Trophoblast cell (in vitro differentiated cells and primary cell): ENCODE measurements around the gene CAPN9.

Source experiments
- DNase-seq, 2 donors: peaks; one replicate each; pipeline ENCODE4 v3.0.0-alpha.2; 2016
- H2AFZ ChIP-seq: 2 replicates; pipeline ENCODE4 v1.6.1; 2013; ENCODE audit warnings: low read length, moderate library complexity, mild to moderate bottlenecking; ENCODE audit not compliant: insufficient read depth, poor library complexity
- H2AK5ac ChIP-seq: 2 replicates; pipeline ENCODE4 v1.6.1; 2013; ENCODE audit warnings: mild to moderate bottlenecking, low read length
- H2BK120ac ChIP-seq: 2 replicates; pipeline ENCODE4 v1.6.1; 2013; ENCODE audit warnings: low read length, mild to moderate bottlenecking, moderate library complexity; ENCODE audit not compliant: insufficient read depth, poor library complexity
- H2BK12ac ChIP-seq: 2 replicates; pipeline ENCODE4 v1.6.1; 2013; ENCODE audit warnings: mild to moderate bottlenecking, low read length, moderate library complexity
- H2BK5ac ChIP-seq: 2 replicates; pipeline ENCODE4 v1.6.1; 2013; ENCODE audit warnings: low read length, low read depth, moderate library complexity, mild to moderate bottlenecking; ENCODE audit not compliant: poor library complexity
- H3K14ac ChIP-seq: 2 replicates; pipeline ENCODE4 v1.6.1; 2013; ENCODE audit warnings: mild to moderate bottlenecking, low read length
- H3K18ac ChIP-seq: 2 replicates; pipeline ENCODE4 v1.6.1; 2013; ENCODE audit warnings: mild to moderate bottlenecking, low read length
- H3K23ac ChIP-seq: 2 replicates; pipeline ENCODE4 v1.6.1; 2013; ENCODE audit warnings: low read length
- H3K27ac ChIP-seq: 2 replicates; pipeline ENCODE4 v1.5.1; 2013; ENCODE audit warnings: low read depth, mild to moderate bottlenecking, inconsistent platforms, low read length, moderate library complexity
- H3K27me3 ChIP-seq: 2 replicates; pipeline ENCODE4 v1.6.1; 2013; ENCODE audit warnings: inconsistent platforms, mild to moderate bottlenecking, low read length, moderate library complexity; ENCODE audit not compliant: insufficient read depth
- H3K36me3 ChIP-seq, 2 experiments: 1 replicate in 1 of 2; 2 replicates in 1 of 2; pipeline ENCODE4 v1.6.1; 2013; ENCODE audit warnings: low read length in 2 of 2, mild to moderate bottlenecking in 2 of 2, moderate library complexity in 1 of 2; ENCODE audit not compliant: insufficient read depth in 2 of 2, control insufficient read depth in 1 of 2
- H3K4ac ChIP-seq: 2 replicates; pipeline ENCODE4 v1.6.1; 2013; ENCODE audit warnings: low read depth, mild to moderate bottlenecking, low read length, moderate library complexity
- H3K4me1 ChIP-seq, 2 experiments: 1 replicate in 1 of 2; 2 replicates in 1 of 2; pipeline ENCODE4 v1.6.1; 2013; ENCODE audit warnings: low read length in 2 of 2, mild to moderate bottlenecking in 2 of 2, moderate library complexity in 1 of 2; ENCODE audit not compliant: insufficient read depth in 2 of 2, control insufficient read depth in 1 of 2
- H3K4me2 ChIP-seq: 2 replicates; pipeline ENCODE4 v1.6.1; 2013; ENCODE audit warnings: inconsistent platforms, mild to moderate bottlenecking, low read length, moderate library complexity
- H3K4me3 ChIP-seq: 2 replicates; pipeline ENCODE4 v1.5.1; 2013; ENCODE audit warnings: mild to moderate bottlenecking, low read depth, low read length, inconsistent platforms
- H3K79me1 ChIP-seq: one replicate; pipeline ENCODE4 v1.6.1; 2013; ENCODE audit warnings: low read length
- H3K79me2 ChIP-seq: 2 replicates; pipeline ENCODE4 v1.6.1; 2013; ENCODE audit warnings: low read length, mild to moderate bottlenecking; ENCODE audit not compliant: control insufficient read depth, insufficient read depth, poor library complexity
- H3K9ac ChIP-seq: 2 replicates; pipeline ENCODE4 v1.6.1; 2013; ENCODE audit warnings: mild to moderate bottlenecking, low read length
- H3K9me3 ChIP-seq: 2 replicates; pipeline ENCODE4 v1.6.1; 2013; ENCODE audit warnings: low read depth, mild to moderate bottlenecking, control low read depth, inconsistent platforms, low read length; ENCODE audit not compliant: insufficient read depth
- H4K12ac ChIP-seq: 2 replicates; pipeline ENCODE4 v1.6.1; 2013; ENCODE audit warnings: low read depth, mild to moderate bottlenecking, low read length, moderate library complexity
- H4K8ac ChIP-seq: 2 replicates; pipeline ENCODE4 v1.6.1; 2013; ENCODE audit warnings: low read depth, mild to moderate bottlenecking, low read length, moderate library complexity
- H4K91ac ChIP-seq: one replicate; pipeline ENCODE4 v1.6.1; 2013; ENCODE audit warnings: low read depth, mild to moderate bottlenecking, low read length, moderate library complexity
- WGBS: extraction: QIAGEN DNeasy Blood & Tissue Kit; methylation state at CpG from one replicate; pipeline ENCODE4 v1.1.7; 2013; ENCODE audit warnings: missing lambda C conversion rate; ENCODE audit not compliant: insufficient read length, insufficient coverage; ENCODE audit errors: extremely low coverage; 5-methylcytosine and 5-hydroxymethylcytosine counted together

Gene CAPN9

DNA sequence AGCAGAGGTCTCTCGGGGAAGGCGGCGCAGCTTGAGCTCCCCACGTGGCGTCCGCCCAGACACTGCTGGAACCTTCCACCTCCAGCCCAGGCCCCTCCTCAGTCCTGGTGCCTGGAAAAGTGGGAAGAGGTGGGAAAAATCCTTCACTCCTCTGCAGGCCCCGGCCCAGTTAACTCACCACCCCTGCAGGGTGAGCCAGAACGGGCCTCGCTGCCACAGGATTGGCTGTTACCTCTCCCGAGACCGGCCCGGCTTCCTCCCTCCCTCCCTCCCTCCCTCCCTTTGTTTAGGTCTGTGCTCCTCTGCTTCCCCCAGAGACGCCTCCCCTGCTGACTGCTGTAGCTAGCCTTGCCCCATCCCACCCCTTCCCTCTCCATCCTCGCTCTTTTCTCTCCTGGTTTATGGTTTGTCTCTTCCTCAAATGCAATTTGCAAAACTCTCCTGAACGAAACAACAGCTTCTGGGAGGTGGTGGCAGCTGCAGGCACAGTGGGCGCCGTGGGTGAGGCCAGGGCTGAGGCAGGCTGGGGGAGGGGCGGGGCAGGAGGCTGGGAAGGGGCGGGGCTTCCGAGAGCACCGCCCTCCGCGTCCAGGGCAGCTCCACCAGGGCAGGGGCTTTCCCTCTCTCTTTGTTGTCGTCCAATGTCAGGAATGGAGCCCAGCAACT lies 6.5 kb downstream of the CAPN9 start:
- H3K79me2 ChIP-seq: no peaks in the 10 kb centered on the region
- peak in 1 of 2 donors; percentile 50 for DNase-seq
- peak overlapping the region; percentile 43 for H2BK5ac ChIP-seq
- H3K4me2 ChIP-seq: peak overlapping the region; percentile 52
- H3K9me3 ChIP-seq: no peaks in the 10 kb centered on the region
- H3K18ac ChIP-seq: no peak overlapping the region
- H2BK12ac ChIP-seq: peak overlapping the region; percentile 9
- peak overlapping the region; percentile 68 for H2AFZ ChIP-seq
- peak overlapping the region; percentile 84 for H3K27ac ChIP-seq
- H3K14ac ChIP-seq: peak overlapping the region; percentile 16
- peak overlapping the region; percentile 54 for H4K8ac ChIP-seq
- H4K91ac ChIP-seq: peak overlapping the region; percentile 55
- no CpG with 5 or more reads among the region's 24 CpGs for WGBS
- H3K4ac ChIP-seq: peak overlapping the region; percentile 1
- peaks cover 7% of the 10 kb centered on the region for H3K79me1 ChIP-seq
- no peak overlapping the region for H3K23ac ChIP-seq
- peak overlapping the region; percentile 24 for H3K9ac ChIP-seq
- no peaks in the 10 kb centered on the region for H3K27me3 ChIP-seq
- H3K4me3 ChIP-seq: no peak overlapping the region
- peaks cover 5 to 16% of the 10 kb centered on the region in 2 experiments for H3K4me1 ChIP-seq
- peak overlapping the region; percentile 6 for H2BK120ac ChIP-seq
- no peak overlapping the region for H2AK5ac ChIP-seq
- no peaks in the 10 kb centered on the region for H3K36me3 ChIP-seq
- H4K12ac ChIP-seq: no peak overlapping the region

DNA sequence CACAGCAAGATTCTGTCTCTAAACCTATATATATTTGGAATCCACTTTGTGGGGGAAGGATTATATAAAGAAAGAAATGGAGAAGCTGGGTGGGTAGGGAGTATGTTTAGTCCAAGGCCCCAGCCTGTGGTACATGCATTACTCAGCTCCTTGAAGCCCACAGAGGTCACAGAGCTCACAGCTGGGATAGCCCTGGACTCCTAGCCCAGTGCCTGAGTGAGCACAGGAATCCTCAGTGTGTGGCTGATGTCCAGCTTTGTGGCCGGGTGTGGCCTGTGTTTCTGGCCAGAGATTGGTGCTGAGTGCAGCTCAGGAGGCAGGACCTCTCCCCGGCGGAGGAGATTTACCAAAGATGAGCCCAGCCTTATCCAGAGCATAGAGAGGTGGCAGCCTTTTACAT lies 7.6 kb downstream of the CAPN9 start:
- Histone ChIP-seq H2BK5ac (no peak overlapping the region), H3K14ac (no peak overlapping the region), H2BK120ac (peak overlapping the region; percentile 12), H4K8ac (no peak overlapping the region), H3K18ac (no peak overlapping the region), H3K79me1 (peaks cover 7% of the 10 kb centered on the region), H2BK12ac (no peak overlapping the region), H3K9me3 (no peaks in the 10 kb centered on the region), H3K79me2 (no peaks in the 10 kb centered on the region), H2AFZ (no peak overlapping the region), H3K4me2 (no peak overlapping the region), H4K12ac (no peak overlapping the region), H3K27ac (no peak overlapping the region), H3K27me3 (no peaks in the 10 kb centered on the region), H3K36me3 (no peaks in the 10 kb centered on the region), H3K9ac (no peak overlapping the region), H3K4me1 (peaks cover 5 to 19% of the 10 kb centered on the region in 2 experiments), H3K4me3 (no peak overlapping the region), H3K4ac (no peak overlapping the region), H2AK5ac (no peak overlapping the region), H4K91ac (no peak overlapping the region), H3K23ac (no peak overlapping the region)
- WGBS: no CpG with 5 or more reads among the region's 3 CpGs
- DNase-seq: no peak

DNA sequence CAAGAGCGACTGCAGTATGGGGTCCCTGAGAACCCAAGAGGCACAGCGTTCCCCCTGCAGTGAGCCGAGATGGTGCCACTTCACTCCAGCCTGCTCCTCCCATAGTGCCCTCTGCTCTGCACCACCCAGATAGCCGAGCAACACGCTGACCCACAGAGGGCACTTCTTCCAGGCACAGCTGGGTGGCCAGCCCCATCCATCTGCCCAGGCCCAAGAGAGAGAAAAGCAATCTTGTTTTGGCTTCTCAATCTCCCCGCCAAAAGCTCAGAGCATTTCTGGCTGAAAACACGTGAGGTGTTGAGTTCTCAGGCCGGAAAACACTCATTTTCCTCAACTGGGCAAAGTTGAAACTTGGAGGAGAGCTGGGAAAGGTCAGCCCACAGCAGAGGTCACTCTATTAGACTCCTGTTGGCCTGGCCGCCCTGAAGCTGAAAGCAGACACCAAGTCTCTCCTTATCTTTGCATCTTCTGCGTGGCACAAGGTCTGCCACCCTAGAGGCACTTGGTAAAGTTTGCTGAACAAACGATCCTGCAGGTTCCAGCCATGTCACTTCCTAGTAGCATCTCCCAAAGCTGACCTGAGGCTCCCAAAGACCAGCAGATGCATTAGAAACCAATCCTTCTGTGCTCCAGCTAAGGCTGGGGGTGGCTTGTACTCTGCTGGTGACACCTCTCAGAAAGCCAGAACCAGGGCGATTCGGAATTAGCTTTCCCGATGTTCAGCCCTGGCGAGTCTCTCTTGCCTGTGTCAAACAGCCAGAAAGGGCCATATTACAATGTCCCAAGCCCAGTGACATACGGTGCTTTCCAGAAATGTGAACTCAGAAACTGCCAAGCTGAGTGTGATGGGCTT lies 10.9 kb downstream of the CAPN9 start:
- H2BK5ac ChIP-seq: no peak overlapping the region
- H3K79me1 ChIP-seq: peaks cover 4% of the 10 kb centered on the region
- DNase-seq: no peak

DNA sequence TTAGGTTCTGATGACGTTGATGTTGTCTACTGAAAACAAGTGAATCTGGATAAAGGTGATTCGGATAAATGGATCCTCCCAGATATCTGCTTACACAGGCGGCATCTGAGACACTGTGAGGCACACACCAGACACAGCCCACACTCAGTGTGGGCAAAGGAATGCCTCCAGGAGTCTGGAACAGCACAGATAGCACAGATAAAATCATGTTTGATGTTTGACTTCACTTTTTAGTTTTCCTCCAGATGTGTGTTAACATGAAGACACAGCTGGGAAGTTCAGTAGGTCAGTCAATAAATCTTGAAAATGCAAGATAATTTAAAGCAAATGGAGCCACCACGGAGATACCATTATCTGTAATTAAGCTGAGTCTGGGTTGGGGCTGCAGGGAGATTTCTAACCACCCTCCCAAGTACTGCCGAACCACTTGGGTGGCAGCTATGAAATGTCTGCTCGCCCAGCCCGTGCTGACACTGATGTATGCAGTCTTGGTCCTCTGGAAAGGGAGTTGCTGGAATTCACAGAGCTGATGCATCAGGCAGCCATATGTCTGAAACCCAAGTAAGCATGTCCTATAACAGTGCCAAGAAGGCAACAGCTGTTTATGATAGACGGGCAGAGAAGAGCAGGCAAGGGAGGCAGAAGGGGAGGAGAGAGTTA lies 11.7 kb downstream of the CAPN9 start:
- Histone ChIP-seq H3K14ac (no peak overlapping the region), H2AFZ (no peak overlapping the region)
- no CpG with 5 or more reads among the region's 8 CpGs for WGBS

More for the DNA sequence above, 10.9 kb downstream of the CAPN9 start:
- no peaks in the 10 kb centered on the region for H3K79me2 ChIP-seq
- no peak overlapping the region for H3K9ac ChIP-seq
- H3K23ac ChIP-seq: no peak overlapping the region
- no peak overlapping the region for H2BK12ac ChIP-seq
- no peak overlapping the region for H4K12ac ChIP-seq
- H3K36me3 ChIP-seq: no peaks in the 10 kb centered on the region
- no peak overlapping the region for H3K4me2 ChIP-seq
- H3K18ac ChIP-seq: no peak overlapping the region
- peaks cover 5 to 20% of the 10 kb centered on the region in 2 experiments for H3K4me1 ChIP-seq
- H3K14ac ChIP-seq: no peak overlapping the region
- peaks cover 1% of the 10 kb centered on the region for H3K9me3 ChIP-seq
- H4K91ac ChIP-seq: no peak overlapping the region
- H2BK120ac ChIP-seq: no peak overlapping the region
- WGBS: no CpG with 5 or more reads among the region's 16 CpGs
- no peak overlapping the region for H2AK5ac ChIP-seq
- no peak overlapping the region for H2AFZ ChIP-seq
- no peak overlapping the region for H3K4me3 ChIP-seq
- H3K27me3 ChIP-seq: no peaks in the 10 kb centered on the region
- H3K4ac ChIP-seq: no peak overlapping the region
- no peak overlapping the region for H3K27ac ChIP-seq
- no peak overlapping the region for H4K8ac ChIP-seq

More for the DNA sequence above, 11.7 kb downstream of the CAPN9 start:
- Histone ChIP-seq H3K27me3 (no peaks in the 10 kb centered on the region), H3K9ac (no peak overlapping the region), H2BK12ac (no peak overlapping the region), H3K9me3 (peaks cover 1% of the 10 kb centered on the region), H2BK120ac (no peak overlapping the region), H3K79me2 (no peaks in the 10 kb centered on the region), H4K91ac (no peak overlapping the region), H3K27ac (no peak overlapping the region), H3K36me3 (no peaks in the 10 kb centered on the region), H2AK5ac (no peak overlapping the region), H2BK5ac (no peak overlapping the region), H4K12ac (no peak overlapping the region), H3K4me3 (no peak overlapping the region), H3K23ac (no peak overlapping the region), H3K4me2 (no peak overlapping the region), H4K8ac (no peak overlapping the region), H3K79me1 (peaks cover under 1% of the 10 kb centered on the region), H3K18ac (no peak overlapping the region), H3K4ac (no peak overlapping the region), H3K4me1 (peaks cover 2 to 14% of the 10 kb centered on the region in 2 experiments)
- DNase-seq: no peak
